Body of pancreas (tissue), 4 donors: ENCODE results near the gene APMAP.

ENCODE experiments used
- CTCF ChIP-seq, 7 experiments: fragments of 450-650 bp in 4 of 7; fragments of 200-600 bp in 3 of 7; sonication (generic) in 3 of 7; IDR thresholded peaks; one replicate each; pipeline ENCODE4 v1.5.1; 2016 to 2019; ENCODE audit warnings: antibody characterized with exemption in 7 of 7
- POLR2A ChIP-seq, 3 donors: fragments of 450-650 bp; IDR thresholded peaks; one replicate each; pipeline ENCODE4 v1.6.1; 2016; ENCODE audit warnings: antibody characterized with exemption in 3 of 3, mild to moderate bottlenecking in 2 of 3

- TF ChIP-seq CTCF (IDR thresholded peaks at IDR 0.05) (no peak), POLR2A (IDR thresholded peaks at IDR 0.05) (no peak)
Measured at GRCh38 chr20:24942679-24943078, 49.9 kb downstream of the APMAP start.
